Non-pigmented ciliary epithelial cell (primary cell): ENCODE data around the gene ADAMTS16.

Experiments used
- DNase-seq: peaks from one replicate; pipeline ENCODE4 v3.0.0-alpha.2; 2010; ENCODE audit warnings: low read depth

Gene ADAMTS16

GRCh38 chr5:5348576-5348975, 208.4 kb downstream of the ADAMTS16 start:
- DNase-seq = no peak

- no peak for DNase-seq
Measured at GRCh38 chr5:5350101-5350500, 210.0 kb downstream of the ADAMTS16 start.

- no peak for DNase-seq
Measured at GRCh38 chr5:5351288-5351979, 211.3 kb downstream of the ADAMTS16 start.

- DNase-seq = no peak
Measured at GRCh38 chr5:5352675-5353074, 212.5 kb downstream of the ADAMTS16 start.

- no peak for DNase-seq
Measured at GRCh38 chr5:5353681-5354080, 213.6 kb downstream of the ADAMTS16 start.

- DNase-seq = no peak
Measured at GRCh38 chr5:5356765-5357164, 216.6 kb downstream of the ADAMTS16 start.

GRCh38 chr5:5359618-5360017, 219.5 kb downstream of the ADAMTS16 start:
- no peak for DNase-seq

- DNase-seq = no peak
Measured at GRCh38 chr5:5360363-5360940, 220.3 kb downstream of the ADAMTS16 start.

GRCh38 chr5:5360941-5361520, 220.9 kb downstream of the ADAMTS16 start:
- no peak for DNase-seq

- no peak for DNase-seq
Measured at GRCh38 chr5:5363045-5363444, 222.9 kb downstream of the ADAMTS16 start.

- DNase-seq = no peak
Measured at GRCh38 chr5:5364932-5365331, 224.8 kb downstream of the ADAMTS16 start.

GRCh38 chr5:5367739-5368138, 227.6 kb downstream of the ADAMTS16 start:
- DNase-seq = no peak

- DNase-seq = no peak
Measured at GRCh38 chr5:5369051-5369605, 229.0 kb downstream of the ADAMTS16 start.
